ENCODE results near the gene PAM. TPM values are rescaled to one million over a fixed set of nuclear protein-coding genes. Genes with fewer than 3 reads are reported as not detected.
A peak's percentile ranks its signal among the peaks of the same experiment; 100 is the strongest.

The PAM gene
- total and polyA plus RNA-seq, 8 donors = 27.4 to 322 (median 93.9) TPM

DNA sequence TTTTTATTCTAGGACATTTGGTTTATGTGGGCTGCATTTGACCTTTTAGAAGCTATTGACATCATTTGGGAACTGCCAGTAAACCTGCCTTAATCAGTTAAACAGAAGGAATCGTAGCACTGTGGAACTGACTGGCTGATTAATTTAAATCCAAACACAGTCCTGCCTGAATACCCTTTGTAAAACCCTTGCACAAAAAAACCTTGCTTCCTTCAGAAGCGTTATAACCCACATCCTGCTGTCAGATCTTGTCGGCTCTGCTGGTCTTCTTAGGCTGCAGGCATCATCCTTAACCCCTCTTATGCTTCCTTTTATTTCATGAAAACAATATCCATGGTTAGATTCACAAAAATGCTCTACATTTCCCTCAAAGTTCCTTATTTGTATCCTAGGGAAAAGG lies 46.3 kb downstream of the PAM start:
- 31 to 48% (median 40%) methylated on average over 3 of the region's 3 CpGs for WGBS, 5 donors
- Histone ChIP-seq H3K27me3 (no peaks in the 10 kb centered on the region), H3K4me3 (no peak overlapping the region), H3K4me1 (peaks cover 0 to 19% (median 7%) of the 10 kb centered on the region in 4 donors), H3K36me3 (no peaks in the 10 kb centered on the region), H3K9me3 (no peaks in the 10 kb centered on the region), H3K27ac (no peak overlapping the region)
- intact Hi-C loops (cut with DNase I; ENCODE audit: low total_unique reads) = no loop called here
- TF ChIP-seq POLR2A (IDR thresholded peaks at IDR 0.05) (no peak), EP300 (IDR thresholded peaks at IDR 0.05) (no peak), POLR2AphosphoS5 (IDR thresholded peaks at IDR 0.05) (no peak)
- TF ChIP-seq, protein P1, sequence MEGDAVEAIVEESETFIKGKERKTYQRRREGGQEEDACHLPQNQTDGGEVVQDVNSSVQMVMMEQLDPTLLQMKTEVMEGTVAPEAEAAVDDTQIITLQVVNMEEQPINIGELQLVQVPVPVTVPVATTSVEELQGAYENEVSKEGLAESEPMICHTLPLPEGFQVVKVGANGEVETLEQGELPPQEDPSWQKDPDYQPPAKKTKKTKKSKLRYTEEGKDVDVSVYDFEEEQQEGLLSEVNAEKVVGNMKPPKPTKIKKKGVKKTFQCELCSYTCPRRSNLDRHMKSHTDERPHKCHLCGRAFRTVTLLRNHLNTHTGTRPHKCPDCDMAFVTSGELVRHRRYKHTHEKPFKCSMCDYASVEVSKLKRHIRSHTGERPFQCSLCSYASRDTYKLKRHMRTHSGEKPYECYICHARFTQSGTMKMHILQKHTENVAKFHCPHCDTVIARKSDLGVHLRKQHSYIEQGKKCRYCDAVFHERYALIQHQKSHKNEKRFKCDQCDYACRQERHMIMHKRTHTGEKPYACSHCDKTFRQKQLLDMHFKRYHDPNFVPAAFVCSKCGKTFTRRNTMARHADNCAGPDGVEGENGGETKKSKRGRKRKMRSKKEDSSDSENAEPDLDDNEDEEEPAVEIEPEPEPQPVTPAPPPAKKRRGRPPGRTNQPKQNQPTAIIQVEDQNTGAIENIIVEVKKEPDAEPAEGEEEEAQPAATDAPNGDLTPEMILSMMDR (IDR thresholded peaks at IDR 0.05) = no peak
- DNase-seq = peak in 1 of 2 donors; percentile 53

DNA sequence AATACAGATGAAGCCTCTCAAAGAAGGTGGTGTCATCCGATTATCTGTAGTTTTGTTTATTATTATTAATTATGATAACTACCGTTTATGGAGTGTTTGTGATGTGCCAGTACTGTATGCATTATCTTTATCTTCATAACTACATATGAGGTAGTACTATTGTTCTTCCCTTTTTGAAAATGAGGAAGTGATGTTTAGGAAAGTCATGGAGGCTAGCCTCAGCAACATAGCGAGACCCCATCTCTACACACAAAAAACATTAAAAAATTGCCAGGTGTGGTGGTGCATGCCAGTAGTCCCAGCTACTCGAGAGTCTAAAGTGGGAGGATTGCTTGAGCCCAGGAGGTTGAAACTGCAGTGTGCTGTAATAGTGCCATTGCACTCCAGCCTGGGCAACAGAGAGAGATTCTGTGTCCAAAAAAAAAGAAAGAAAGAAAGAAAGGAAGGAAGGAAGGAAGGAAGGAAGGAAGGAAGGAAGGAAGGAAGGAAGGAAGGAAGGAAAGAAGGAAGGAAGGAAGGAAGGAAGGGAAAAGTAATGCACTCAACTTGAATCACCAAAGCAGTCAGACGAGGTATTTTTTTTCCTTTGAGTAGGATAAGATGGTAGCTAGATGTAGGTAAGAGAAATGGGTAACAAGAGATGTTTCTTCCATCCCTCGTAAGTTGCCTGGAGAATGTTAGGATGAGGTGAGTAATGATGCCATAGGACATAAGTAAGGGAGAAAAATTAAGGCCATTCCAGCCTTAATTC lies 47.8 kb downstream of the PAM start:
- TF ChIP-seq POLR2A (IDR thresholded peaks at IDR 0.05) = no peak
- no peak for TF ChIP-seq POLR2AphosphoS5 (IDR thresholded peaks at IDR 0.05)
- TF ChIP-seq, protein P1 (IDR thresholded peaks at IDR 0.05) = no peak
- no peak for TF ChIP-seq EP300 (IDR thresholded peaks at IDR 0.05)
- no peaks in the 10 kb centered on the region for H3K27me3 ChIP-seq
- intact Hi-C loops (cut with DNase I; ENCODE audit: low total_unique reads) = no loop called here
- no peak overlapping the region for H3K27ac ChIP-seq
- 86 to 91% (median 89%) methylated on average over 6 of the region's 6 CpGs for WGBS, 5 donors
- H3K4me3 ChIP-seq = no peak overlapping the region
- no peaks in the 10 kb centered on the region for H3K9me3 ChIP-seq
- DNase-seq = no peak
- H3K4me1 ChIP-seq = peaks cover 0 to 16% (median 8%) of the 10 kb centered on the region in 4 donors
- H3K36me3 ChIP-seq = no peaks in the 10 kb centered on the region

GRCh38 chr5:102807878-102808502 lies 52.9 kb downstream of the PAM start:
- no peaks in the 10 kb centered on the region for H3K36me3 ChIP-seq
- DNase-seq = peak in 1 of 2 donors; percentile 62

GRCh38 chr5:102809033-102809432 lies 53.9 kb downstream of the PAM start:
- no peaks in the 10 kb centered on the region for H3K36me3 ChIP-seq
- intact Hi-C loops (cut with DNase I; ENCODE audit: low total_unique reads) = no loop called here
- no peaks in the 10 kb centered on the region for H3K9me3 ChIP-seq
- TF ChIP-seq EP300 (IDR thresholded peaks at IDR 0.05) = no peak
- no peak for TF ChIP-seq POLR2A (IDR thresholded peaks at IDR 0.05)
- TF ChIP-seq POLR2AphosphoS5 (IDR thresholded peaks at IDR 0.05) = no peak
- TF ChIP-seq, protein P1 (IDR thresholded peaks at IDR 0.05) = no peak
- no peak overlapping the region for H3K27ac ChIP-seq
- WGBS, 5 donors = 87 to 90% (median 89%) methylated on average over 4 of the region's 4 CpGs
- no peak for DNase-seq
- H3K27me3 ChIP-seq = no peaks in the 10 kb centered on the region
- H3K4me1 ChIP-seq = peaks cover 0 to 18% (median 4%) of the 10 kb centered on the region in 4 donors
- no peak overlapping the region for H3K4me3 ChIP-seq

More at GRCh38 chr5:102807878-102808502, 52.9 kb downstream of the PAM start:
- 66 to 74% (median 69%) methylated on average over 7 of the region's 7 CpGs for WGBS, 5 donors
- H3K4me1 ChIP-seq = peaks cover 0 to 18% (median 4%) of the 10 kb centered on the region in 4 donors
- no peaks in the 10 kb centered on the region for H3K9me3 ChIP-seq
- H3K4me3 ChIP-seq = no peak overlapping the region
- TF ChIP-seq EP300 (IDR thresholded peaks at IDR 0.05) = no peak
- TF ChIP-seq POLR2A (IDR thresholded peaks at IDR 0.05) = no peak
- TF ChIP-seq, protein P1 (IDR thresholded peaks at IDR 0.05) = no peak
- TF ChIP-seq POLR2AphosphoS5 (IDR thresholded peaks at IDR 0.05) = no peak
- H3K27ac ChIP-seq = no peak overlapping the region
- intact Hi-C loops (cut with DNase I; ENCODE audit: low total_unique reads) = no loop called here
- H3K27me3 ChIP-seq = no peaks in the 10 kb centered on the region
